ENCODE measurements around the gene LAMA3.

The LAMA3 gene

GRCh38 chr18:23953984-23954383, 264.7 kb downstream of the LAMA3 start:
- DNase-seq: no peak

GRCh38 chr18:23956483-23956882, 267.2 kb downstream of the LAMA3 start:
- no peak for DNase-seq

DNA sequence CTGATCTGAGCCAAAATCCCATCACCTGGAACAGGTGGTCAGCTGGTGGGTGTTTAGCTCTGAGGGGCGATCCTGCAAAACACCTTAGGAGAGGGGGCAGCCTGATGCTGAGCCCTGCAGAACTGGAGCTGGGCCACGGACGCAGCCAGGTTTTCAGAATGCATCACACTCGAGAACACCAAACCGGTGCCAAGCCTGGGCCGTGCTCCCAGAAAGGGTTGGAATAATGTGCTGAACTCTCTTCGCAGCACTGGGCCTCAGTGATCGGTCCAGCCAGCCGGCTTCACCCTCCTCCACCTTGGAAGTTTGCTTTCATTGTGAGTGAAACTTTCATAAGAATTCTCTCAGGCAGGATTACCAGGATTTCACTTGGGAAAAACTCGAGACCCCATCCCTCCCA, 268.8 kb downstream of the LAMA3 start:
- no peak for DNase-seq

DNA sequence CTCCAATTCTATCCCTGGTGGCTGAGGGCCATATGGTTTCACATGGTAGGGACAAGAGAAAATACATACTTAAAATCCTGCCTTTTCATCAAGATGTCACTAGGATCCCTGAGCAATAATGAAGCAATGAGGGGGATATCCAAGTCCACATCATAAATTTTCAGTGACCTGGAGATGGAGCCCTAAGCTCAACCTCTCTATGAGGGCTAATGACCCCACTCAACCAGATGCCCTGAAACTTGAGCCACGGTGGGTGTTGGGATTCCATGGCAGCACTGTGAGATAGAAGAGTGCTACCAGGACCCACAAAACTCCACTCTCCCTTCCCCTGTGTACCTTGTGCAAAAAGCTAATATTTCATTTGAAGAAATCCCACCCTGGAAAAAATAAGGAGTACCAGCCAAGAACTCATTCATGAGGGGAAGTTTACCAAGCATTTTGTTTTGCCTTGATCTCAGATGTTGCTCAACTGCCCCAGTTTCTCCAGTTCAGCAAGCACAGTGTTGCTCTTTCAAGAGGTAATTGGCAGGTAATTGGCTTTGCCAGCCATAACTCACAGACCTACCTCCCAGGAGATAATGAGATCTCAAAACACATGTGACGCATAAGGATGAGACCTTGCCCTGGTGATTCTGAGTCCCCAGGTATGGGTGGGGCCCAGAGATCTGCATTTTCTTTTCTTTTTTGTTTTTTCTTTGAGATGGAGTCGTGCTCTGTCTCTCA, 274.4 kb downstream of the LAMA3 start:
- DNase-seq: no peak

GRCh38 chr18:23964282-23965238, 275.3 kb downstream of the LAMA3 start:
- peak; percentile 47 to 63 for DNase-seq

GRCh38 chr18:23966909-23967308, 277.7 kb downstream of the LAMA3 start:
- DNase-seq: no peak

GRCh38 chr18:23967321-23968089, 278.3 kb downstream of the LAMA3 start:
- peak in 1 of 2 donors; percentile 35 for DNase-seq

DNA sequence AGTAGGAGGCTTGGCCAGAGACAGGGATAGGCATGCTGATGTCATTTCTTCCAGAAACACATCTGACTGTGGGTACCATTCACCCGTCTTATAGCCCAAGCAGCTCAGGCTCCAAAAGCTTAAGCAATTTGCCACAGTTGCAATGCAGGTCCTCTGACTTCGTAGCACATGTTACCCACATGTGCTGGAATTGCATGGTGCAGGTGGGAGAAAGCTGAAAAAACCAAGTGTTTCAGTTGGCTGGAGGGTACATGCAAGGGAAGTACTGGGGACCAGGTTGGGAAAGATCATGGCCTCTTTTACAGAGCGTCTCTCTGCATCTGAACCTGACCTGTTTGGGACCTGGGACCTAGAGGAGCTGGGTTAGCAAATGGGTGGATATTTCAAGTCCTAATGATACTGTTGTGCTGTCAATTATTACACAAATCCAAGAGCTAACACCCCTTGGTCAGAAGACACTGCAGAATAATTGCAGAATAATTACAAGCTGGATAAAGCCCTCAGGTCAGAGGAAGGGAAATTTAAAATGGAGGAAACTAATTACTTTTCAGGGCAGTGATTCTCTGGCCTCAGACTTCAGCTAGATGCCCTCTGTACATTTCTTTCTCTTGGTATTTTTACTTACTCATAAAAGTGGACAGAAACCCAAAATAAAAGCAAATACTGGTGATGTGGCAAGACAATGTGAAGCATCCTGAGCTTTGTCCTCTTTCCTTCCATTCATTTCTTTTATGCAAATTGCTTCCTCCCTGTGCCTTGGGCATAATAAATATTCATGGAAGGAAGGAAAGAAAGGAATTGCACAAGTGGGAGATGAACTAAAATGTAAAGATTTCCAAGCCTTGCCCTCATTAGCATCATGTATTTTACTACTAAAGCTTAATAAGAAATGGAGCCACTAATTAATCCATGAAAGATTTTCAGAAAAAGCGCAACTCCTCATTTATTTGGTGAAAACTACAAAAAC, 279.7 kb downstream of the LAMA3 start:
- no peak for DNase-seq

DNA sequence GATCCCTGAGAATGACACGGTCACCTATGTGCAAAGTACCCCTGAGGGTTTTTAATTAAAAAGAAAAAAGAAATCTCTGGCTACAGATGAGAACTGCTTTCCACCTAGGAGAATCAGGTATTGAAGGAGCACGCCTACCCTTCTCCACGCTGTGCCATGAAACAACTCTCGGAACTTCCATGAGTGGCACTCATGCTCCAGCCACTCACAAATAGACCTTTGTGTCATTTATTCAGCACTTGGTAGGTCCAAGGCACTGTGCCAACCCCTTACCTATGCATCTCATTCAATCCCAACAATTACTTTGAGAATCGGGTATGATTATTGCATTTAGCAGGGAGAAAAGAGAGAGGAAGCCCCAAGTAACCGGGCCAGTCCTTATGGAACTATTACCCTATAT, 280.4 kb downstream of the LAMA3 start:
- DNase-seq: no peak

GRCh38 chr18:23970161-23971096, 281.2 kb downstream of the LAMA3 start:
- DNase-seq: peak; percentile 63 to 72

- DNase-seq: no peak
Observed at GRCh38 chr18:23971097-23971440, 281.8 kb downstream of the LAMA3 start.

DNA sequence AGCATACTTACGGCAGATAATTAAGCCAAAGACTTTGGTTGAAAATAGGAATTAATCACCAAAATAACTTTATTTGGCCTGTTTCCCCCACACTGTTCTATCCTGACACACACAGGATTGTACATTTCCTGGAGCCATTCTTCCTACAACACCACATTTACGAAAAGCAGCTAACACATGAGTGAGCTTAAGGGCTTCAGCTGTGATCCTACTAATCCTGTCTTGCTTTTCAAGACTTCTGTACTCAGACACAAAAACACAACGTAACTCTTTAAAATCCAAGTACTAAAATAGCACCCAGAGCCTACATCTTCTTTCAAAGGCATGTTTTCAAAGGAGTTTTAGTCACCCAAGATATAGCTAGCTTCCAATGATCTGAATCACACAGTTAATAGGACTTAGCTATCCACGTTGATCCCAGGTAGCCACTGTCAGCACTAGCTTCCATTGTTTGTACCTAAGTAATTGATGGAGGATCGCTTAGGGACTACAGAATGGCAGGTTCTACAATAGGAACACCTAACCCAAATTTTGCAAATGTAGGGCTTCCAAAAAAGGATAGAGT, 282.5 kb downstream of the LAMA3 start:
- DNase-seq: no peak

DNA sequence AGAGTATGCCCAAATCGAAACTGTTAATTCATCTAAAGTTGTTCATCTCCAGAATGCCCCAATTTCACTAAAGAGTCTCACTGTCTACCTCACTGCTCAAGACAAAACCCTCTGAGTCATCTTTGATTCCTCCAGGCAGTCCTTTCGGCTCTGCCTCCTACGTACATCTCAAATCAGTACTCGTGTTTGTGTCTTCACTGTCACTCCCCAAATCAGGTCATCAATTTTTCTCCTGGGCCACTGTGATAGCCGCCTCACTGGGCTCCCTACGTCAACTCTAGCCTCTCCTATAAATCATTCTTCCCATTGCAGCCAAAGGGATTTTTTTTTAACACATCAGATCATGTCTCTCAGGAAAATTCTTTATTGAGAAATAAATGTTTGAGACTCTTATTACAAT, 283.2 kb downstream of the LAMA3 start:
- DNase-seq: peak; percentile 33 to 38

GRCh38 chr18:23977103-23977502, 287.9 kb downstream of the LAMA3 start:
- DNase-seq: no peak

DNA sequence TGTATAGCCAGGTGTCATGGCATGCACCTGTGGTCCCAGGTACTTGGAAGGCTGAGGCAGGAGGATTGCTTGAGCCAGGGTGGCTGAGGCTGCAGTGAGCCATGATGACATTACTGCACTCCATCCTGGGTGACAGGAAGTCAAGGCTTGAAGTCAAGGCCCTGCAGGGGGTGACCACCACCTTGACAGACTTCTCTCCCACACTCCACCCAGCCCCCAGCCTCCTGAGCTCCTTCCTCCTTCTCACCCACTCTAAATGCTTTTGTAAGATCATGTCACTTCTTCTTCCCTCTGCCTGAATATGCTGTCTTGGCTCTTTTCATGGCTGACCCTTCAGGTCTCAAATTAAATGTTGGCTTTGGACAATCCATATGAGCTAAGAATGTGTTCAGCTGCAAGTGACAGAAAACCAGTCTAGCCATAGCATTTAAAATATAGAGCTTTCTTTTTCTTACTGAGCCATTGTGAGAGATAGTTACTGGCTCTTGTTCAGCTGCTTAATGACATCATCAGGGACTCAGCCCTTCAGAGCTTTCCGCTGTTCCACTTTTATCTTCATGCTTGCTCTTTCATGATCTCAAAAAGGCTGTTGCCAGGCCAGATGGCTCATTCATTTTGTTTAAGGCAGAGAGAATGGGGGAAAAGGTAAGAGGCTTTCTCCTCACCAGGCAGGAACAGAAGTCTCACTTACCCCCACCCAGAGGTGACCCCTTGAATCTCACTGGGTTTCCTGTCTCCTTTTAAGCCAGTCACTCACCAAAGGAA, 288.6 kb downstream of the LAMA3 start:
- no peak for DNase-seq

- no peak for DNase-seq
Observed at GRCh38 chr18:23981369-23981980, 292.2 kb downstream of the LAMA3 start.

- DNase-seq: no peak
Observed at GRCh38 chr18:23982155-23983079, 293.2 kb downstream of the LAMA3 start.

- no peak for DNase-seq
Observed at GRCh38 chr18:23983112-23983511, 293.9 kb downstream of the LAMA3 start.

All from activated CD4-positive, alpha-beta T cell treated with anti-CD3 and anti-CD28 coated beads for 4 hours (primary cell).